Measurements from ENCODE around the gene RPS16. TPM values are rescaled to one million over a fixed set of nuclear protein-coding genes. Genes with fewer than 3 reads are reported as not detected.

The RPS16 gene
- total and polyA plus RNA-seq, 3 donors from 2014 or later: 628 to 1,146 (median 1,122) TPM

- 92 to 95% methylated on average over 5 of the region's 5 CpGs for WGBS, 2 donors
- no peaks in the 10 kb centered on the region for H3K36me3 ChIP-seq (ENCODE audit: low read depth, missing control alignments)
Measured at GRCh38 chr19:39422020-39422419, 13.7 kb downstream of the RPS16 start.

GRCh38 chr19:39420769-39421168 lies 15.0 kb downstream of the RPS16 start:
- Histone ChIP-seq H3K36me3 (ENCODE audit: low read depth, missing control alignments) (no peaks in the 10 kb centered on the region), H3K9me3 (no peaks in the 10 kb centered on the region), H3K4me3 (no peak overlapping the region), H3K27me3 (no peaks in the 10 kb centered on the region), H3K4me1 (no peaks in the 10 kb centered on the region), H3K27ac (no peak overlapping the region)
- TF ChIP-seq CTCF (IDR thresholded peaks at IDR 0.05) (no peak), POLR2A (IDR thresholded peaks at IDR 0.05) (no peak)
- intact Hi-C loops (cut with DNase I; ENCODE audit: low total_unique reads): loop anchor here (10.0 kb wide), 1 partner anchor 114 kb away; the partner anchor contains the start of gene EID2B
- WGBS, 2 donors: 92% methylated on average over 14 of the region's 15 CpGs
- no peak for DNase-seq

More at GRCh38 chr19:39422020-39422419, 13.7 kb downstream of the RPS16 start:
- Histone ChIP-seq H3K9me3 (no peaks in the 10 kb centered on the region), H3K27ac (no peak overlapping the region), H3K4me1 (no peaks in the 10 kb centered on the region), H3K27me3 (no peaks in the 10 kb centered on the region), H3K4me3 (no peak overlapping the region)
- TF ChIP-seq CTCF (IDR thresholded peaks at IDR 0.05): no peak
- TF ChIP-seq POLR2A (IDR thresholded peaks at IDR 0.05): no peak
- DNase-seq: no peak
- intact Hi-C loops (cut with DNase I; ENCODE audit: low total_unique reads): loop anchor here (10.0 kb wide), 1 partner anchor 113 kb away; the partner anchor contains the start of gene EID2B

GRCh38 chr19:39419003-39419402 lies 16.7 kb downstream of the RPS16 start:
- Histone ChIP-seq H3K27me3 (no peaks in the 10 kb centered on the region), H3K27ac (no peak overlapping the region), H3K4me1 (no peaks in the 10 kb centered on the region), H3K36me3 (ENCODE audit: low read depth, missing control alignments) (no peaks in the 10 kb centered on the region), H3K4me3 (no peak overlapping the region), H3K9me3 (no peaks in the 10 kb centered on the region)
- TF ChIP-seq POLR2A (IDR thresholded peaks at IDR 0.05) (no peak), CTCF (IDR thresholded peaks at IDR 0.05) (no peak)
- no peak for DNase-seq
- 87 to 91% methylated on average over 9 of the region's 9 CpGs for WGBS, 2 donors
- intact Hi-C loops (cut with DNase I; ENCODE audit: low total_unique reads): no loop called here

- H3K9me3 ChIP-seq: no peaks in the 10 kb centered on the region
- H3K4me1 ChIP-seq: no peaks in the 10 kb centered on the region
- H3K36me3 ChIP-seq (ENCODE audit: low read depth, missing control alignments): no peaks in the 10 kb centered on the region
- WGBS, 2 donors: 88 to 90% methylated on average over 17 to 30 of the region's 30 CpGs
- intact Hi-C loops (cut with DNase I; ENCODE audit: low total_unique reads): no loop called here
- H3K4me3 ChIP-seq: no peak overlapping the region
- no peak for TF ChIP-seq POLR2A (IDR thresholded peaks at IDR 0.05)
- no peak for TF ChIP-seq CTCF (IDR thresholded peaks at IDR 0.05)
- H3K27me3 ChIP-seq: no peaks in the 10 kb centered on the region
- DNase-seq: no peak
- H3K27ac ChIP-seq: no peak overlapping the region
Measured at GRCh38 chr19:39417463-39418181, 18.1 kb downstream of the RPS16 start.
